ENCODE data around the gene SH3BP4.

SH3BP4 gene

GRCh38 chr2:234967201-234967869 is 15.5 kb downstream of the SH3BP4 start:
- DNase-seq = no peak

- DNase-seq = no peak
These were observed 16.0 kb downstream of the SH3BP4 start for GRCh38 chr2:234967870-234968208.

- DNase-seq = peak in 1 of 51 donors; percentile 6
These were observed 17.0 kb downstream of the SH3BP4 start for GRCh38 chr2:234968631-234969305.

GRCh38 chr2:234969306-234970098 is 17.7 kb downstream of the SH3BP4 start:
- peak in 1 of 51 donors; percentile 16 for DNase-seq

GRCh38 chr2:234970099-234970440 is 18.3 kb downstream of the SH3BP4 start:
- no peak for DNase-seq

- peak in 2 of 51 donors; percentile 12 to 17 for DNase-seq
These were observed 18.7 kb downstream of the SH3BP4 start for GRCh38 chr2:234970477-234970882.

GRCh38 chr2:234971496-234971895 is 19.7 kb downstream of the SH3BP4 start:
- no peak for DNase-seq

- no peak for DNase-seq
These were observed 21.2 kb downstream of the SH3BP4 start for GRCh38 chr2:234973008-234973407.

GRCh38 chr2:234974501-234975385 is 22.9 kb downstream of the SH3BP4 start:
- peak in 9 of 51 donors; percentile 16 to 51 (median 32) for DNase-seq

- no peak for DNase-seq
These were observed 23.8 kb downstream of the SH3BP4 start for GRCh38 chr2:234975611-234976010.

- DNase-seq = no peak
These were observed 24.8 kb downstream of the SH3BP4 start for GRCh38 chr2:234976479-234977227.

GRCh38 chr2:234977228-234977679 is 25.4 kb downstream of the SH3BP4 start:
- no peak for DNase-seq

- no peak for DNase-seq
These were observed 26.8 kb downstream of the SH3BP4 start for GRCh38 chr2:234978466-234979203.

- DNase-seq = no peak
These were observed 27.7 kb downstream of the SH3BP4 start for GRCh38 chr2:234979204-234980167.

- no peak for DNase-seq
These were observed 28.8 kb downstream of the SH3BP4 start for GRCh38 chr2:234980451-234981187.

- DNase-seq = peak in 2 of 51 donors; percentile 26 to 42
These were observed 29.6 kb downstream of the SH3BP4 start for GRCh38 chr2:234981197-234982095.
